Measurements from ENCODE around the gene CCDC18. TPM values are rescaled to one million over a fixed set of nuclear protein-coding genes. Genes with fewer than 3 reads are reported as not detected.
A peak's percentile ranks its signal among the peaks of the same experiment; 100 is the strongest.
"Not testable (repeated sequence)": the region's sequence is repeated elsewhere in the genome, so short reads cannot be mapped to it uniquely, and the experiment has no call there.

The CCDC18 gene
- polyA plus RNA-seq, 3 donors: 2.8 to 5.9 (median 4.4) TPM

DNA sequence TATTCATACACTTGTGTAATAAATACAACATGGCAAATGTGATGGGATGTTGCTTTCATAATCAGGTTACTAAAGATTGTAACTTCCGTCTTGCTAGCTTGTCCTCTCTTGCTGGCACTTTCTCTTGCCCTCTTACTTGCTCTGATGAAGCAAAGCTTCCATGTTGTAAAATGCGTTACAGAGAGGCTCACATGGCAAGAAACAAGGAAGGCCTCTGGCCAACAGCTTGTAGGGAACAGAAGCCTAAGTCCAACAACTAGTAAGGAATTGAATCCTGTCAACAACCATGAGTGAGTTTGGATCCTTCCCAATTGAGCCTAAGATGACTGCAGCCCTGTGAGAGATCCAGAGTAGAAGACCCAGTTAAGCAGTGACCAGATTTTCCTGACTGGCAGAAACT lies 15.7 kb upstream of the CCDC18 start:
- peaks cover 0 to 8% (median 3%) of the 10 kb centered on the region in 7 donors for H3K9me3 Mint-ChIP-seq
- WGBS (ENCODE audit: insufficient coverage): 88% methylated on average over 1 of the region's 2 CpGs
- TF ChIP-seq, protein P1, sequence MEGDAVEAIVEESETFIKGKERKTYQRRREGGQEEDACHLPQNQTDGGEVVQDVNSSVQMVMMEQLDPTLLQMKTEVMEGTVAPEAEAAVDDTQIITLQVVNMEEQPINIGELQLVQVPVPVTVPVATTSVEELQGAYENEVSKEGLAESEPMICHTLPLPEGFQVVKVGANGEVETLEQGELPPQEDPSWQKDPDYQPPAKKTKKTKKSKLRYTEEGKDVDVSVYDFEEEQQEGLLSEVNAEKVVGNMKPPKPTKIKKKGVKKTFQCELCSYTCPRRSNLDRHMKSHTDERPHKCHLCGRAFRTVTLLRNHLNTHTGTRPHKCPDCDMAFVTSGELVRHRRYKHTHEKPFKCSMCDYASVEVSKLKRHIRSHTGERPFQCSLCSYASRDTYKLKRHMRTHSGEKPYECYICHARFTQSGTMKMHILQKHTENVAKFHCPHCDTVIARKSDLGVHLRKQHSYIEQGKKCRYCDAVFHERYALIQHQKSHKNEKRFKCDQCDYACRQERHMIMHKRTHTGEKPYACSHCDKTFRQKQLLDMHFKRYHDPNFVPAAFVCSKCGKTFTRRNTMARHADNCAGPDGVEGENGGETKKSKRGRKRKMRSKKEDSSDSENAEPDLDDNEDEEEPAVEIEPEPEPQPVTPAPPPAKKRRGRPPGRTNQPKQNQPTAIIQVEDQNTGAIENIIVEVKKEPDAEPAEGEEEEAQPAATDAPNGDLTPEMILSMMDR (IDR thresholded peaks at IDR 0.05): no peak

DNA sequence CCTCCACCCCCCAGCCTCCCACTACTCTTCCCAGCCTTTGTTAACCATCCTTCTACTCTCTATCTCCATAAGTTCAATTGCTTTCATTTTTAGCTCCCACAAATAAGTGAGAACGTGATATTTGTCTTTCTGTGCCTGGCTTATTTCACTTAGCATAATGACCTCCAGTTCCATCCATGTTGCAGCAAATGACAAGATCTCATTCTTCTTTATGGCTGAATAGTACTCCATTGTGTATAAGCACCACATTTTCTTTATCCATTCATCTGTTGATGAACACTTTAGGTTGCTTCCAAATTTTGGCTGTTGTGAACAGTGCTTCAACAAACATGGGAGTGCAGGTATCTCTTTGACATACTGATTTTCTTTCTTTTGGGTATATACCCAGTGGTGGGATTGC lies 14.6 kb upstream of the CCDC18 start:
- H3K27ac ChIP-seq (ENCODE audit: low read depth in 1 of 2, low read length in 2 of 2); H3K4me3 ChIP-seq (replicated peaks in 1 of 3; ENCODE audit: low read depth in 2 of 3, low read length in 3 of 3); H3K9me3 Mint-ChIP-seq; H2AFZ ChIP-seq (ENCODE audit: insufficient read depth, low read depth, low read length, poor library complexity, severe bottlenecking); DNase-seq; H3K9ac ChIP-seq (ENCODE audit: insufficient read depth, low read length, poor library complexity, severe bottlenecking); H3K36me3 ChIP-seq (replicated peaks in 1 of 2; ENCODE audit: control insufficient read depth in 1 of 2, insufficient read depth in 2 of 2, low read length in 2 of 2); H3K4me2 ChIP-seq (replicated peaks; ENCODE audit: extremely low read depth, low read length, poor library complexity, severe bottlenecking); H3K9me3 ChIP-seq (replicated peaks in 1 of 2; ENCODE audit: control insufficient read depth in 1 of 2, insufficient read depth in 1 of 2, low read length in 2 of 2); H3K4me3 Mint-ChIP-seq; intact Hi-C loops (cut with micrococcal nuclease); H3K27me3 ChIP-seq (ENCODE audit: control insufficient read depth in 2 of 2, insufficient read depth in 2 of 2, low read length in 2 of 2); H3K27me3 Mint-ChIP-seq (ENCODE audit: low read depth in 3 of 3): not testable (repeated sequence)
- Histone ChIP-seq H4K20me1 (ENCODE audit: insufficient read depth, low read length) (peaks cover 99% of the 10 kb centered on the region), H3K79me2 (ENCODE audit: insufficient read depth, low read length) (peaks cover 100% of the 10 kb centered on the region), H3K4me1 (ENCODE audit: control insufficient read depth in 1 of 2, insufficient read depth in 2 of 2, low read length in 2 of 2) (peaks cover 5 to 11% of the 10 kb centered on the region in 2 donors)
- WGBS (ENCODE audit: insufficient coverage): 100% methylated on average over 1 of the region's 1 CpG
- Mint-ChIP-seq H3K36me3 (peaks cover 34 to 55% of the 10 kb centered on the region in 2 donors), H3K27ac (peak overlapping the region in 2 of 7 donors; percentile 5 to 24), H3K4me1 (peaks cover 16% of the 10 kb centered on the region)

More for the DNA sequence above, 15.7 kb upstream of the CCDC18 start:
- Mint-ChIP-seq H3K36me3 (peaks cover 37 to 57% of the 10 kb centered on the region in 2 donors), H3K4me3 (no peak overlapping the region), H3K27me3 (ENCODE audit: low read depth in 3 of 3) (no peaks in the 10 kb centered on the region), H3K4me1 (peaks cover 14% of the 10 kb centered on the region), H3K27ac (peak overlapping the region in 6 of 7 donors; percentile 40 to 88 (median 78))
- no peak overlapping the region for H3K9ac ChIP-seq (ENCODE audit: insufficient read depth, low read length, poor library complexity, severe bottlenecking)
- peaks cover 99% of the 10 kb centered on the region for H3K79me2 ChIP-seq (ENCODE audit: insufficient read depth, low read length)
- peak overlapping the region in 1 of 2 donors; percentile 68 for H3K27ac ChIP-seq (ENCODE audit: low read depth in 1 of 2, low read length in 2 of 2)
- H3K27me3 ChIP-seq (ENCODE audit: control insufficient read depth in 2 of 2, insufficient read depth in 2 of 2, low read length in 2 of 2): no peaks in the 10 kb centered on the region
- no peaks in the 10 kb centered on the region for H3K9me3 ChIP-seq (replicated peaks in 1 of 2; ENCODE audit: control insufficient read depth in 1 of 2, insufficient read depth in 1 of 2, low read length in 2 of 2)
- intact Hi-C loops (cut with micrococcal nuclease): no loop called here
- DNase-seq: peak in 2 of 3 donors; percentile 17
- peaks cover 0 to 12% of the 10 kb centered on the region in 2 donors for H3K36me3 ChIP-seq (replicated peaks in 1 of 2; ENCODE audit: control insufficient read depth in 1 of 2, insufficient read depth in 2 of 2, low read length in 2 of 2)
- H2AFZ ChIP-seq (ENCODE audit: insufficient read depth, low read depth, low read length, poor library complexity, severe bottlenecking): no peak overlapping the region
- peak overlapping the region; percentile 0 for H3K4me2 ChIP-seq (replicated peaks; ENCODE audit: extremely low read depth, low read length, poor library complexity, severe bottlenecking)
- no peak overlapping the region for H3K4me3 ChIP-seq (replicated peaks in 1 of 3; ENCODE audit: low read depth in 2 of 3, low read length in 3 of 3)
- H3K4me1 ChIP-seq (ENCODE audit: control insufficient read depth in 1 of 2, insufficient read depth in 2 of 2, low read length in 2 of 2): peaks cover 5 to 11% of the 10 kb centered on the region in 2 donors
- peaks cover 97% of the 10 kb centered on the region for H4K20me1 ChIP-seq (ENCODE audit: insufficient read depth, low read length)
